B cell (primary cell): ENCODE data around the gene FOXJ1. TPM values are rescaled to one million over a fixed set of nuclear protein-coding genes. Genes with fewer than 3 reads are reported as not detected.

Experiments
- ATAC-seq: fragments of 200-7000 bp; cut with Tn5 transposase; one replicate; pipeline ENCODE4 v1.10.0; 2021; ENCODE audit warnings: low read depth, mild to moderate bottlenecking, moderate number of reproducible peaks, moderate library complexity
- CTCF ChIA-PET: fragments of 350-600 bp; sonication (Branson Sonifier 250); formaldehyde crosslinking; loops from one replicate; lab custom pipeline; 2021; ENCODE audit warnings: antibody characterized with exemption, inconsistent platforms; lab: Charles Lee
- POLR2A ChIA-PET: fragments of 350-600 bp; sonication (Branson Sonifier 250); formaldehyde crosslinking; loops from one replicate; lab custom pipeline; 2021; ENCODE audit warnings: antibody characterized with exemption; lab: Charles Lee
- DNase-seq: peaks from one replicate; pipeline ENCODE4 v3.0.0; 2013
- H2AFZ ChIP-seq: 2 replicates; pipeline ENCODE4 v1.6.1; 2012; ENCODE audit warnings: mild to moderate bottlenecking, low read depth, low read length; ENCODE audit not compliant: insufficient read depth, poor library complexity, severe bottlenecking
- H3K27ac ChIP-seq, 2 donors: 1 replicate in 1 of 2; 2 replicates in 1 of 2; pipeline ENCODE4 v1.5.1; 2012 to 2013; ENCODE audit warnings: low read length in 2 of 2, mild to moderate bottlenecking in 2 of 2, moderate library complexity in 1 of 2
- H3K27me3 ChIP-seq, 4 experiments: fragments of 200-600 bp in 1 of 4; sonication (generic) in 1 of 4; replicated peaks in 1 of 4; 1 replicate in 2 of 4; 2 replicates in 2 of 4; pipeline versions ENCODE4 v1.6.1 to v1.7.0; 2013 to 2016; ENCODE audit warnings: low read length in 3 of 4, mild to moderate bottlenecking in 2 of 4, mixed read lengths in 1 of 4, moderate library complexity in 1 of 4; ENCODE audit not compliant: insufficient read depth in 4 of 4, control insufficient read depth in 3 of 4; ENCODE audit errors: control extremely low read depth in 1 of 4
- H3K36me3 ChIP-seq, 2 experiments: replicated peaks in 1 of 2; 1 replicate in 1 of 2; 2 replicates in 1 of 2; pipeline versions ENCODE4 v1.6.1 to v1.7.1; 2013; ENCODE audit warnings: low read length in 1 of 2; ENCODE audit not compliant: insufficient read depth in 2 of 2, control insufficient read depth in 1 of 2; ENCODE audit errors: control extremely low read depth in 1 of 2, extremely low read depth in 1 of 2
- H3K4me1 ChIP-seq, 2 donors: fragments of 200-600 bp in 1 of 2; sonication (generic) in 1 of 2; 1 replicate in 1 of 2; 2 replicates in 1 of 2; pipeline versions ENCODE4 v1.5.1 to v1.6.1; 2013 to 2017; ENCODE audit warnings: low read length in 2 of 2; ENCODE audit not compliant: control insufficient read depth in 2 of 2, insufficient read depth in 2 of 2
- H3K4me2 ChIP-seq: replicated peaks from 2 replicates; pipeline ENCODE3; 2012; ENCODE audit warnings: mild to moderate bottlenecking, low read depth, low read length; ENCODE audit not compliant: poor library complexity, severe bottlenecking
- H3K4me3 ChIP-seq, 5 experiments: fragments of 200-600 bp in 1 of 5; sonication (generic) in 1 of 5; 1 replicate in 3 of 5; 2 replicates in 2 of 5; pipeline versions ENCODE4 v1.5.1 to v1.7.0; 2011 to 2016; ENCODE audit warnings: low read length in 4 of 5, mild to moderate bottlenecking in 4 of 5, low read depth in 2 of 5, control low read depth in 1 of 5, moderate library complexity in 1 of 5; ENCODE audit not compliant: insufficient read depth in 1 of 5; ENCODE audit errors: control extremely low read depth in 1 of 5, extremely low read depth in 1 of 5
- H3K79me2 ChIP-seq: fragments of 200-600 bp; sonication (generic); one replicate; pipeline ENCODE4 v1.6.0; 2016; ENCODE audit warnings: low read length; ENCODE audit not compliant: control insufficient read depth, insufficient read depth
- H3K9ac ChIP-seq: fragments of 200-600 bp; sonication (generic); 2 replicates; pipeline ENCODE4 v1.6.1; 2017; ENCODE audit warnings: mild to moderate bottlenecking, low read length, moderate library complexity
- H3K9me3 ChIP-seq, 3 donors: one replicate each; pipeline versions ENCODE4 v1.6.1 to v1.7.1; 2013; ENCODE audit warnings: low read length in 2 of 3; ENCODE audit not compliant: control insufficient read depth in 2 of 3, insufficient read depth in 1 of 3; ENCODE audit errors: control extremely low read depth in 1 of 3
- H4K20me1 ChIP-seq: 2 replicates; pipeline ENCODE4 v1.6.0; 2012; ENCODE audit warnings: mild to moderate bottlenecking, low read length; ENCODE audit not compliant: insufficient read depth, control insufficient read depth, poor library complexity, severe bottlenecking
- H3K27ac Mint-ChIP-seq: one replicate; pipeline ENCODE4 v1.8.0; 2021; ENCODE audit warnings: mixed read lengths
- H3K27me3 Mint-ChIP-seq: one replicate; pipeline ENCODE4 v1.8.0; 2021; ENCODE audit warnings: mixed read lengths
- H3K4me1 Mint-ChIP-seq: one replicate; pipeline ENCODE4 v1.8.0; 2021; ENCODE audit warnings: mixed read lengths
- H3K4me3 Mint-ChIP-seq: one replicate; pipeline ENCODE4 v1.8.0; 2021; ENCODE audit warnings: mixed read lengths
- H3K9me3 Mint-ChIP-seq: one replicate; pipeline ENCODE4 v1.8.0; 2022; ENCODE audit warnings: mixed read lengths; ENCODE audit not compliant: insufficient read depth
- CTCF ChIP-seq: fragments of 200-600 bp; IDR thresholded peaks from one replicate; pipeline ENCODE4 v1.8.0; 2022; ENCODE audit warnings: antibody characterized with exemption, mild to moderate bottlenecking
- EZH2 ChIP-seq: IDR thresholded peaks from 2 replicates; pipeline ENCODE4 v1.6.1; 2012; ENCODE audit warnings: borderline replicate concordance, low read depth, mild to moderate bottlenecking, moderate library complexity, low read length; ENCODE audit not compliant: insufficient read depth, poor library complexity, severe bottlenecking
- WGBS: methylation state at CpG from one replicate; pipeline ENCODE4 v1.1.5; 2013; ENCODE audit warnings: missing lambda C conversion rate; ENCODE audit not compliant: insufficient coverage; 5-methylcytosine and 5-hydroxymethylcytosine counted together
- intact Hi-C: fragments of 100-400 bp; cut with micrococcal nuclease; formaldehyde crosslinking; loops from one replicate; pipeline ENCODE4 v1.10.0; 2022
- polyA plus RNA-seq: library from polyadenylated mRNA; depleted of rRNA; stranded (reverse); fragments of >200 nt; gene quantifications from 2 replicates; pipeline ENCODE4 v1.2.3, GENCODE V29; 2012
- total RNA-seq, 2 donors: library from RNA; stranded (reverse); fragments of 120-200 nt in 1 of 2; gene quantifications; 1 replicate in 1 of 2; 2 replicates in 1 of 2; pipeline versions ENCODE4 v1.2.3 to v1.2.4, GENCODE V29; 2013 to 2022

The FOXJ1 gene
- total and polyA plus RNA-seq, 2 donors (not counting 1 experiment from before 2014, with no cell fraction given), result 0.20 to 1.0 TPM

GRCh38 chr17:76136276-76137000 is 4.6 kb downstream of the FOXJ1 start:
- Histone ChIP-seq H2AFZ (no peak overlapping the region), H3K9me3 (peaks cover 0 to 10% (median 0%) of the 10 kb centered on the region in 3 donors)

More at GRCh38 chr17:76136276-76137000, 4.6 kb downstream of the FOXJ1 start:
- Mint-ChIP-seq H3K4me1 (peaks cover 15% of the 10 kb centered on the region), H3K27me3 (peaks cover 24% of the 10 kb centered on the region), H3K27ac (no peak overlapping the region), H3K4me3 (no peak overlapping the region), H3K9me3 (no peaks in the 10 kb centered on the region)
- Histone ChIP-seq H3K36me3 (no peaks in the 10 kb centered on the region), H3K4me2 (no peak overlapping the region), H3K27ac (no peak overlapping the region), H3K4me3 (no peak overlapping the region), H3K27me3 (peaks cover 0 to 50% (median 10%) of the 10 kb centered on the region in 4 experiments), H4K20me1 (no peaks in the 10 kb centered on the region), H3K9ac (no peak overlapping the region), H3K79me2 (no peaks in the 10 kb centered on the region), H3K4me1 (peaks cover 14 to 18% of the 10 kb centered on the region in 2 donors)
- ChIA-PET CTCF (no interaction called here), POLR2A (no interaction called here)
- 88% methylated on average over 14 of the region's 16 CpGs for WGBS
- TF ChIP-seq CTCF (no peak), EZH2 (no peak)
- ATAC-seq (no peak), DNase-seq (no peak)
- intact Hi-C loops, result no loop called here
